Superior temporal gyrus (tissue), 1 donor: ENCODE results near the gene SETBP1.

Source experiments
- DNase-seq: peaks from one replicate; pipeline ENCODE4 v3.0.0-alpha.2; 2016; ENCODE audit errors: extremely low spot score

The SETBP1 gene

DNA sequence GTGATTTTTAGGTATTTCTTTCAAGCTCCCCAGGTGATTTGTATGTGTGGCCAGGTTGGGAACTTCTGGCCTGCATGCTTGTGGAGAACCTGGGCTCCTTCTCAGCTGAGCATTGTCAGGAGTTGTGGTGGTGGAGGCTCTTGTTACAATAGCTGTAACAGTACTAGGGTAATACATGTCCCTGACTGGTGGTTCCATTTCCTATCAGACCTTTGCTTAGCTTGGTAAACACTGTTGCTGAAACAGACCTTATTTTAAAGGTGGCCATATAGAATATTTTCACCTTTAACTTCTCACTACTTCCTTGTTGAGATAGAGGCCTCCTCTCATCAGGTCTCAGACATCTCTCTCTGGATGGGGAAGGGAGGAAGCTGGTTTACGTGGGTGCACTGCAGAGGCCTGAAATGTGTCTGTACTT lies 79.2 kb downstream of the SETBP1 start:
- DNase-seq: no peak

DNA sequence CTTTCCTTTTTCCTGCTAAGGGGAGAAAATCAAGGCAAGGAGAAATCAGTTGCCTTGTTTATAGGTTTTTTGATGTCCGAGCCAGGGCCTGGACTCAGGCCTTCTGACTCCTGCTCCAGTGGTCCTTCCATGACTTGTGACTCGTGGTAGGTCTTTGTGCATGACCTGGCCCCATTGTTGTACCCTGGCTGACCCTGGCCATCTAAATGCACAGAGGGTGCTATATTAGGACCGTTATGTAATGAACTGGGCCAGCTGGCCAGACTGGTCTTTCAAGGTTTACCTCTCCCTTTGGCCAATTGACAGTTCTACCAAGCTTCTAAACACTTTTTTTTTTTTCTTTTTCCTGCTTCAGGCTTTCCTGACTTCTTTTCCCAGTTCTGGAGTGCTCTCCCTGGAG lies 81.1 kb downstream of the SETBP1 start:
- no peak for DNase-seq

DNA sequence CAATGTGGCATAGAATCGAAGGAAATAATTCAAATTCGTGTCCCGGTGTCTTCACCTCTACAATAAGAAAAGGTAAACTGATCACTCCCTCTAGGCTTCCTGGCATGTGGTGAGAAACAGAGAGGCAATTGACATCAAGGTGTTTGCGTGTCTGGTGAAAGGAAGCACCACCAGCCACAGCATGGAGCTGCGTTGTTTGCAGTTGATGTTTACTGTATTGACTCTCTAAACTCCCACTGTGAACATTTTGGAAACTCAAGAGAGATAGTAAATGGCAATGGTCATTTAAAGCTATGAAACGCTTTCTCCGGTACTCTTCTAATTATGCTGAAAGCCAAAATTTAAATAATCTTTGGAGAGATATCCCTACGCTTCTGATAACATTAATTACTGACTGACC lies 82.6 kb downstream of the SETBP1 start:
- DNase-seq: no peak

DNA sequence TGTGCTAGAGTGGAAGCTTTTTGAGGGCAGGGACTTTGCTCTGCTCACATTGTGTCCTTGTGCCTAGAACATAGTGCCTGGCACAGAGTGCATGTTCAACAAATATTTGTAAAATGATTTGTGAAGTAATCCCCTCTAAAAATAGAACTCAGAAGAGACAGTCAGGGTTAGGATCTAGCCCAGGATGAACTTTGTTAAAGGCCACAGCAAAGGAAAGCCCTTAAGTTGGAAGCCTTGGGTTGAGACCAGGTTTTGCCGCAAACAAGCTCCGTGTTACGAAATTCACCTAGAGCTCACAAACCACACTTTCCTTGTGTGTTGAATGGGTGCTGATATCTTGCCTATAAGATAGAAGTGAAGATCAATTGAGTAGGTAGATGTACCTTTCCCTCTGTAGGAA lies 84.2 kb downstream of the SETBP1 start:
- no peak for DNase-seq

DNA sequence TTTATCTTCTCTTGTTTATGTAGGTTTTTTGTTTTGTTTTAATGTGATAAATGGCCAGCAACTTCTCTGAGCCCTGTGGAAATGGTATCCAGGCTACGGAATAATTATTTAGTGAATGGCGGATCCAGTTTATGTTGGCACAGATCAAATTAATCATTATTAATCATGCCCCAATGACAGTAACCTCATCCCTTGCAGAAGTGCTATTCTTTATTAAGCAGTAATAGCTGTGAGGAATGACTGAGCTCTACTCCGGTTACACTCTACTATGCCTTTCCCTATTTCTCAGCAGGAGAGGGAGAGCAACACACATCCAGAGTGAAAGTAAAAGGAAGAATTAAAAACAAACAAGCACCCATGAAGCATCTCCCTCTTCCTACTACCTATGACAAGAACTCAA lies 84.8 kb downstream of the SETBP1 start:
- no peak for DNase-seq

DNA sequence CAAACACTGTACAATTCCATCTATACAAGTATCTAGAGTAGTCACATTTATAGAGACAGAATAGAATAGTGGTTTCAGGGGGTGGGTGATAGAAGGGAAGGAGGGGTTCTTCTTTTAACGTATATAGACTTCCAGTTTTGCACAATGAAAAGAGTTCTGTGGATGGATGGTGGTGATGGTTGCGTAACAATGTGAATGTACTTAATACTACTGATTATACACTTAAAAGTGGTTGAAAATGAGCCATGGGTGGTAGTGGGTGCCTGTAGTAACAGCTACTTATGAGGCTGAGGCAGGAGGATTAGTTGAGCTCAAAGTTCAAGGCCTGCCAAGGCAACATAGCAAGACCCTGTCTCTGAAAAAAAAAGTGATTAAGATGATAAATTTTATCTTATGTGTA lies 85.8 kb downstream of the SETBP1 start:
- DNase-seq: no peak

DNA sequence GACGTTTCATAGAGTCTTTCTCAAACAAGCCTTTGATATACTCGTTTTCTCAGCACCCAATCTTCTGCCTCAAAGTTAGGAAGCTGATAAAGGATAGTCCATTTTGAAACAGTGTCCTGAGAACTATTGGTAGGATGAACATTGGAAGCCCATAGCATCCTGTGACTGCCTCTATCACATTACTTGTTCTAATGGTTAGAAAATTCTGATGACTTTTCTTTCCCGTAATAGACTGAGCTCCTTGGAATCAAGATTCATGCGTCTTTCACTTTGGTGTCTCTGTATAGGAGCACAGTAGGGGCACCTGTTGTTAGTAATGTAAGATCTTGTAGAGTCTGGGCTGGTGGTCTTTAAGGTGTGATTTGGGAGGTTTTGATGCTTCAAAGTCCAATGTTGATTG lies 87.1 kb downstream of the SETBP1 start:
- no peak for DNase-seq

DNA sequence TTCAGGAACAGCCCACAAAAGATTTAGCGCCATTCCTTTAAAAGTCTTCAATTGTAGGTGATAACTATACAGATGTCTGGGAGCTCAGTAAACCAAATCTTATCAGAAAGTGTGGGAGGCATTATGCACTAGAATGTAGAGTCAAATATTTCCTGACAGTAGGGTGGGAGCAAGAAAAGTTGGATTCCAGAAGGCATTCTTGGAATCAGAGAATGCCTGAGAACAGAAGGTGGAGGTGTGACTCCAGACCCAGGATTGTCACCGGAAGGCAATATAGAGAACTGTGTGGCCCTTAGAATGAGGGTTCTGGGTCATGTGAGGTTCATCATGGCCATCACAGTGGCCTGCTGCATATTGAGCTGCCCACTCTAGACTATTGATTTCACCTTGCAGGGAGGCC lies 90.0 kb downstream of the SETBP1 start:
- no peak for DNase-seq

DNA sequence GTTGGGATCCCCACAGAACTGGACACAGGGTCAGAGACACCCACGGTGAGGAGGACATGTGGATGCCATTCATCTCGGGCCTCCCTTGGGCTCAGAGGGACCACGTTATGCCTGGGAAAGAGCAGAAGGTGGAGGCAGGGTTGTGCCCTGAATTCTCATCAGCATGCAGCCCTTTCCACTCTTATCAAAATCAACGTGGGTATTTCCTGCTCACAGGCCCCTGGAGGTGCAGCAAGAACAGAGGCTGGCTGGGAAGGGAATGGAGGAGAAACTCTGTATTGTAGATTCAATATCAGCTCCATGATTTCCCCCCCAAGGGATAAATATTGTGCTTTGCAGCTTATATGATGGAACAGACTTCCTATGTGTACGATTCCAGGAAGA lies 90.9 kb downstream of the SETBP1 start:
- no peak for DNase-seq

DNA sequence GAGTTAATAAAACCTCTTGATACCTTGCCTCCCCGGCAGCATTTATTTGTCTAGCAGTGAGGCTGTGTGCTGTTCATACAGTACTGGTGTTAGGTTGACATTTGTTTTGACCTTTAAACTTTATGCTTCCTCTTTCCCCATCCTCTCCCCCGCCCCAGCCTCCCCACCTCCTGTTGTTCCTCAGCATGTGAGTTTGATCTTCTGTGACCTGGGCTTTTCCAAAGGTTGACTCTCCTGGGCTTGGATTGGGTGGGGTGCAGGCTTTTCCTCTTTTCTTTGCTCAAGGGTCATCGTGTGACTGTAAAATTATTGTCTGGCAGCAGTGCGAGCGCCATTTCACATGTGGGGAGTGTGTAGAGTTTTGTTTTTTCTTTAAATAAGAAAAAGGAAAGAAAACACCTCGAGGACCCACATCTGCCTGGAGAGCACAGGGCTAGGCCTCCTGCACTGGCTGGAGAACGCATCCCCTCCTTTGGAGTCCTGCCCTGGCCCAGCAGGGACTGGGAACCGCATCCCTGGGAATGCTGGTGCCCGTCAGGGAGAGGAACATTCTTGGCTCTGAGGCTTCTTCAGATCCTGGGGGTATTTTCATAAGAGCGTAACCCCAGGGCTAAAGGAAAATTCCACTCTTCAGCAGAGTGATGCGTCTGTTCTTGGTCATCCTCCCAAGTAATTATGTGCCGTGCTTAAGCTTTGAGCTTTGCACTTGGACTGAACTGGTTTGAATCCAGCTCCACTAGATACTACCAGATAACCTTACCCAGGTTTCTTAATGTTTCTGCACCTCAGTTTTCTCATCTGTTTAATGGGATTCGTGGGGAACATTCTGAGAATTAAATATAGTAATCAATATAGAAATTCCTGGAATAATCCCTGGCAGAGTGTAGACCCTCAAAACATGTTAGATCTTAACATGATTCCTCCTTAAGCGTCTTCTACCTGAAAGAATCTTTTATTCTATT lies 91.5 kb downstream of the SETBP1 start:
- no peak for DNase-seq

DNA sequence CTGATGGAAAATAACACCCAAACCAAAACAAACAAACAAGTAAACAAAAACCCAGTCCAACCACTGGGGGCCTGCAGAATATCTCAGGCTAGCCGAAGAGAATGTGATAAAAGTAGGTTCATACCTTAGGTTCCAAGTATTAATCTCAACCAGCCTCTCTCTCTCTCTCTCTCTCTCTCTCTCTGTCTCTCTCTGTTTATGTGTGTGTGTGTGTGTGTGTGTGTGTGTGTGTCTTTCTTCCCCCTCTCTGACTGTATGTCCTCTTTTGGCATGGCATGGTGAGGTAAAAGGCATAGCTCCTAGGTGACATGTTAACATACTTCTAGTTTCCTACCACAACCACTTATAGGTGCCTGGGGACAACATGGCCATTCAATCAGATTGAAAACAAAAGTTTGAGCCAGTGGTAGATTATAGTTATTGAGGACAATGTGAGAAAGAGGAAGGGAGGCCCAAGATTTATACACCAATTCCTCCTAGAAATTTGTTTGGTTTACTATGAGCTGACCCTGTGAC lies 93.0 kb downstream of the SETBP1 start:
- no peak for DNase-seq

DNA sequence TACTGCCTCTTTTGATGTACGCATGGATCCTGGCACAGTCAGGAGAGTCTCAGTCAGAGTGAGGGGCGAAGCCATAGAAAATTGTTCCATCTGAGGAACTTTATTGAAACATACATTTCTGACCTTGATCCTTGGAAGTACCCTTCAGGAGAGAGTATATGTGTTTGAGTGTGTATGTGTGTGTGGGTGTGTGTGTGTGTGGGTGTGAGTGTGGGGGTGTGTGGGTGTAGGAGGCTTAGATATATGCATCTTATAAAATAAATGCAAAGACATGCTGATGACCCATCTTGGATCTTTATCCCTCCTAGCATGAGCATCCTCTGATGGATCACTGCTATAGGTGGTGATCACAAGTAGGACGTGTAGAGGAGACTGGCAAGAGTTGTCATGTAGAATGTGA lies 93.5 kb downstream of the SETBP1 start:
- no peak for DNase-seq

DNA sequence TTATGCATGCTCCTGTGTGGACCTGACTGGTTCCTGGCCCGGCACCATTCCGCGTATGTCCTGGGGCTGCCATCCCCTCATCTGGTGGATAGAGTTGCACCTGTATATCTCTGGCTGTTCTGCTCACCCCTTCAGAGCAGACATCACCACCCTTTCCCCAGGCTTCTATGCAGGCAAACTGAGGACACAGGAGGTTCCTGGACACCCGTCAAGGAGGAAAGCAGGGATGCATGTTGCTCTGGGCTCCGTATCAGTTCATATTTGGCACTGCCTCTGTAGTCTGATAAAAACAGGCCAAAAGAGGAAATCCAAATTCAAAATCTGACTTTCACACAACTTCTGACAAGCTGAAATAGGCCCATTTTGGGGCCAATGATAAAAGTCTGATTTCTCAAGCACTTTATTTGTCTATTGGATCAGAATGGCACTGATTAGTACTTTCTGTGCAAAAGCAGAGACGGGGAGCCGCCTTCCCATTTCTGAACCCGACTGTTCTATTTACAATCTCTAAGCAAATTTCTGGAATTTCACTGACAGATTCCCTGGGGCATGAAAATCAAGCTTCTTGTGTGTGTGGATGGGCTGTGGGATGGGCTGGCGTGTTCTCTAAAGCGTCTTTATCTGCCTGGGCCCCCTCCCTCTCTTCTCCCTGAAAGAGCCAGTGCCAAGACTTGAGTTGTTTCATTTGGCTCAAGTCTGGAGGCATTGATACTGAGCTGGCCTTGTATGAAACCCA lies 96.9 kb downstream of the SETBP1 start:
- no peak for DNase-seq

DNA sequence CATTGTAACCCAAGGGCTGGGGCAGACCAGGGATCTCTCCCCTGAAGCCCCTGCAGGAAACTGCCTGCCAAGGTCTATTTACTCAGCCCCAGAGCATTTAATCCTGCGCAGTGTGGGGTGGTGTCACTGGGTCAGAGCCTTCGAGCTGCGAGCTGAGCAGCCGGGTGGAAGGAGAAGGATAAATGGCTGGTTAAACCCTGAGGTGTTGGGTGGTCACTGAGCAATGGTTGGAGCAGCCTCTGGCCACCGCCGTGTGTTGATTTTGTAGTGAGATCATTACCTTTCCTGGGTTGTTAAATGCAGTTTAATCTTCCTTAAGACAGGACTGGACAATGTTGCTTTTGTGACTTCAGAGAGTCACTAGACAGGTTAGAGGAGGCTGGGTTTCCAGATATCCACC lies 98.1 kb downstream of the SETBP1 start:
- no peak for DNase-seq

DNA sequence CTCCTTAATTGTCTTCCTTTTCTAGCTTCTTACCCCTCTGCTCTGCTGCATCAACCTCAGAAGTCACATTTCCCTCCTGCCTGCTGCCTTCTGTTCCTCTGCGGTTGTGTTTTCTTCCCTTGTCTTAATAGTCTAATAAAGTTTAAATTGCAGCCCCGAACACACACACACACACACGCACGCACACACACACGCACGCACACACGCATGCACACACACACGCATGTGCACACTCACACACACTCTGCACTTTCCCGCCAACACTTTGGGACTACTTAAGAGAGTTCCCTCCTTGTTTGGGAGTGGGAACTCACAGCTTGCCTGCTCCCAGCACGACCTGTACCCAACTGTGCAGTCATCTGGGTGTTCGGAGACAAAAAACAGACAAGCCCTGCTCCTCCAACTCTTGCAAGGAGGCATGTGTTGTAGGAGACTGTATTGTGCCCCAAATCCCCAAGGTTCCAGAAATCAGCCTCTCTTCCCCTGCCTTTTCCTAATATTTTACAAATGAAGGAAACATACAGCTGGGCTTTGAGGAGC lies 99.1 kb downstream of the SETBP1 start:
- no peak for DNase-seq

DNA sequence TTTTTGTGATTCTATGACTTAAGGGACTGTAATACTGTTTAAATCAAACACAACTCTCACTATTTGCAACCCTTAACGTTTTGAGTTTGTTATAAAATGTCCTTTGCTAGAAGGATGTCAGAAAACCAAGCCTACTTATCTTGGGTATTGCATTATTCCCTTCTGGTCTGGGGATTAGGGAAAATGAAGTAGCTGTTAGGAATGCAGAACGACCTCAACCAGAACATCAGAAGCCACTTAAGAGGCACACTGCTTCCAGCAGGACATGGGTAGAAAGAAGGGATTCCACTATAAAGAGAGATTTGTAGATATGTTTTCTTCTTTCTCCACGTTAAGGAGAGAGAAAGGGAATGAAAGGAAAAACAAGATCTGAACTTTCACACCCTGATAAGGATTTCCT lies 101.2 kb downstream of the SETBP1 start:
- DNase-seq: no peak

DNA sequence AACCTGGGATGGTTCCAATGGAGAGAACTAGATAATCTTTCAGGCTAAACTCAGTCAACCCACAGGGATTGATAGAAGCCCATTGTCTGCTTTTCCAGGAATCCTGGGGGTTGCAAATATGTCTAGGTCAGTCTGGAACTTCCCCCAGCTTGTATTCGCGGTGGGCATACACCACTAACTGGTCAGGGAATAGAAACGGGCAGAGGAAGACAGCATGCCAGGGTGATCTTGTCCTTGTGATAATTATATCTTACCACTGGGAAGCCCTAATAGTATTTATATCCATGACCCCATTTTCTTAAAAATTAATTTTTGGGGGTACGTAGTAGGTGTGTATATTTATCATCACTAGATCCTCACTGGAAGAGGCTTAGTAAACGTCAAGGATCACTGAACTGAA lies 101.9 kb downstream of the SETBP1 start:
- no peak for DNase-seq

DNA sequence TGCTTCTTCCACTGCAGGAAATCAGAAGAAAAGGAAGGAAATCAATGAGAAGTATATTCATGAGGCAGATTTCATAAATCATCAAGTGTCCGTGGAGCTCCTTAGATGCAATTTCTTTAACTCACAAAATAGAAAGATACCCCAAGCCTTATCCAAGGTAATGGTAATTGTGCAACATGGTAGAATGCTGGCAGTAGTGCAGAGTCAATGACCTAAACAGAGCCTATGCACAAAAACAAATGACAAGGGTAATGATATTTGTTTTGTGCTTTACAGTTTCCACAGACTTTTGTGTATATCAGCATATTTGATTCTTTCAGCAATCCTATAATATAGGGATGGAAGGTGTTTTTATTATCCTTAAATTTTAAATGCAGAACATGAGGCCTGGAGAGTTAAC lies 102.7 kb downstream of the SETBP1 start:
- no peak for DNase-seq

DNA sequence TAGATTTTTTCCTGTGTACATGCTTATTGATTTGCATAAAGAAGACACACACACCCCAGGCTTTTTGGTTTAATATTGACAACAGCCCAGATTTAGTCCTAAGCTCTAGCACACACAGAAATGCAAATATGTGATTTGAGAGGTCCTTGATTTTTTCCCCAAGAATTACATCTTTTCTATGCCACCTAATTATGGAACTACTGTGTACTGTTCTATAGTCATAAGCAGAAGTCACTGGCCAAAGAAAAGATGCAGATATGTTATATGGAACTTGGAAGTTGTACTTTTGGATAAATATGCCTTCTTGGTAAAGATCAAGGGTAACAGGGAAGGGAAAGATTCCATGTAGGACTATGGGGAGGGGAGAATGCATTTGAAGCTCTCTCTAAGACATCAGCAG lies 105.6 kb downstream of the SETBP1 start:
- DNase-seq: no peak

DNA sequence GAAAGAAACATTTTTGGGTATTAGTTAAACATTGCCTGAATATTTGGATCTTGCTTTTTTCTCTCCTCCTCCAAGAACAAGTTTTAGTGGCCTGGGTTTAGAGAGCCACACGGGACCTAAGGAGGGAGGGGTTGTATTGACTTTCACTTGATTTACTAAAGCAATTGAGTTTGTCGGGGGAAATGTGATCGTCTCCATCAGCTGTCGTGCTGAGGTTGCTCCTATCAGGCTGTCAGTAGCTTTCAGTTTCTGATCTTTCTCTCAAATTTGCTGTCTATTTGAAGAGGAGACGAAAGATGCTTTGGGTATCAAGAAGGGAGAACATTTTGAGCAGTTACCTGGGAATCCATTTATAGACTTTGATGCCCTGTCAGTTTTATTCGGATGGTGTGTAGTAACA lies 106.0 kb downstream of the SETBP1 start:
- DNase-seq: no peak

DNA sequence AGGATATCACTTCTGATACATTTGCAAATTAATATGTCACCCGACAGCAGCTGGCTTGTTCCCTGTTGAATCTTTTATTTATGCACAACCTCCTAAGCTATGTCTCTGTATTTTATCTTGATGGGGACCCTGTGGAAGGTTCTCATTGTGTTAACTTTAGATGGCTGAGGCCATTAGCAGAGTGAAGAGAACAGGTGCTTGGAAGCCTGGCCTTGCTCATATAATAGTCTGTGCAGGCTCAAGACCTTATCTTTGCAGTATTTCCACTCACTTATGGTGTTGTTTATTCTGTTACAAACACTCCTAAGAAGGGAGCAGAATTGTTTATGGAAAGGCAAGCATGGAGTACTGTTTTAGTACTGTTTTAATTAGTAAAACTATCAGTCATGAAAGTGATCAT lies 107.6 kb downstream of the SETBP1 start:
- no peak for DNase-seq

DNA sequence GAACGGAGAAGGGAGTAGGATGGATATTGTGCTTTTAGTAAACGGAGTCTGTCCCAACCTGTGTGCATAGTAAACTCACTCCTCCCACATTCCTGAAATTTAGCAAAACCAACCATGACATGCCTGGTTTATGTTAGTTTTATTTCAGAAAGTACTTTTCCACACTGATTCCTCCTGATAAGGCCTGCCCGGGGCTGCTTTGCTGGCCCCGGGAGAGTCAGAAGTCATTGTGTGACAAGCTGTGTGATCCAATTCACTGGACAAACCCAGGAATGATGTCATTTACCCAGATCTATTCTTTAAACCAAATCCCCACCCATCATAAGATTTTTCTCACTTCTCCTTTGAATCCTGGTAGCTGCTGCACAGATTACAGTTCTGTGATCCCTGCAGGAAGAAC lies 109.0 kb downstream of the SETBP1 start:
- no peak for DNase-seq

DNA sequence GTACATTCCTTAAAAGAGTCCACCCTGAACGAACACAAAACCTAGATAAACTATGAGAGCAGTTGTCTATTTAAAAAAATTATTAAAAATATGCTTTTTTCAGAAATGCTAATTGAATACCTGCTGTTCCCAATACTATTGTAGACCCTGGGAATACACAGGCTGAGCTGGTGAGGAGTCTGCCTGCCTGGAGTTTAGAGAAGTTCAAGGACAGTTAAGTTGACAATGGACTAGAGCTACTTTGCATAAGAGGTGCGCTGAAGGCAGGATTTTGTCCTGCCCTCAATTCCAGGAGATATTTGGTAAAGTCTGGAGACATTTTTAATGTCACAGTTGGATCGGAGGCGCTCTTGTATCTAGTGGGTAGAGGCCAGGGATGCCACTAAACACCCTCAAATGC lies 110.2 kb downstream of the SETBP1 start:
- no peak for DNase-seq
